ENCODE results near the gene NUP205. TPM values are rescaled to one million over a fixed set of nuclear protein-coding genes. Genes with fewer than 3 reads are reported as not detected.

NUP205 gene
- total and polyA plus RNA-seq, 4 experiments from 2014 or later, result 29.2 to 73.8 (median 49.6) TPM

- no peak for DNase-seq
- Histone ChIP-seq H3K36me3 (ENCODE audit: insufficient read depth, low read length) (no peaks in the 10 kb centered on the region), H3K27me3 (ENCODE audit: insufficient read depth, low read length) (no peaks in the 10 kb centered on the region), H3K27ac (ENCODE audit: low read depth, low read length) (no peak overlapping the region), H3K4me1 (ENCODE audit: insufficient read depth, low read length) (no peaks in the 10 kb centered on the region), H3K9me3 (ENCODE audit: control insufficient read depth in 1 of 2, low read length in 2 of 2) (no peaks in the 10 kb centered on the region), H3K4me3 (ENCODE audit: low read length in 2 of 2) (no peak overlapping the region)
- ChIA-PET POLR2A (ENCODE audit: partially characterized antibody) (no interaction called here), CTCF (ENCODE audit: partially characterized antibody) (interaction anchor here (1.3 to 1.5 kb wide), 2 partner anchors 10 to 122 kb away, joined by 4 to 5 read pairs; no protein-coding TSS in a partner anchor)
- H3K27me3 Mint-ChIP-seq, result no peaks in the 10 kb centered on the region
- intact Hi-C loops (cut with micrococcal nuclease), result no loop called here
- no peak overlapping the region for H3K4me3 Mint-ChIP-seq
- peaks cover 0 to 3% (median 0%) of the 10 kb centered on the region in 8 donors for H3K9me3 Mint-ChIP-seq
- no peak overlapping the region for H3K27ac Mint-ChIP-seq
- no peaks in the 10 kb centered on the region for H3K4me1 Mint-ChIP-seq
- H3K36me3 Mint-ChIP-seq, result peaks cover 0 to 3% of the 10 kb centered on the region in 2 donors
Measured at GRCh38 chr7:135523146-135523545, 34.6 kb upstream of the NUP205 start.

GRCh38 chr7:135525426-135525825 lies 32.3 kb upstream of the NUP205 start:
- CTCF ChIA-PET (ENCODE audit: partially characterized antibody), result no interaction called here
- intact Hi-C loops (cut with micrococcal nuclease), result no loop called here
- peaks cover 0 to 3% of the 10 kb centered on the region in 2 donors for H3K36me3 Mint-ChIP-seq

GRCh38 chr7:135527025-135527424 lies 30.7 kb upstream of the NUP205 start:
- H3K27me3 Mint-ChIP-seq, result no peaks in the 10 kb centered on the region
- no peak overlapping the region for H3K27ac Mint-ChIP-seq
- Histone ChIP-seq H3K4me1 (ENCODE audit: insufficient read depth, low read length) (no peaks in the 10 kb centered on the region), H3K9me3 (ENCODE audit: control insufficient read depth in 1 of 2, low read length in 2 of 2) (no peaks in the 10 kb centered on the region), H3K27me3 (ENCODE audit: insufficient read depth, low read length) (no peaks in the 10 kb centered on the region), H3K4me3 (ENCODE audit: low read length in 2 of 2) (no peak overlapping the region), H3K27ac (ENCODE audit: low read depth, low read length) (no peak overlapping the region), H3K36me3 (ENCODE audit: insufficient read depth, low read length) (no peaks in the 10 kb centered on the region)
- peaks cover 0 to 3% (median 0%) of the 10 kb centered on the region in 8 donors for H3K9me3 Mint-ChIP-seq
- ChIA-PET POLR2A (ENCODE audit: partially characterized antibody) (no interaction called here), CTCF (ENCODE audit: partially characterized antibody) (no interaction called here)
- DNase-seq, result no peak
- H3K4me3 Mint-ChIP-seq, result no peak overlapping the region
- intact Hi-C loops (cut with micrococcal nuclease), result no loop called here
- H3K4me1 Mint-ChIP-seq, result no peaks in the 10 kb centered on the region
- peaks cover 0 to 3% of the 10 kb centered on the region in 2 donors for H3K36me3 Mint-ChIP-seq

More at GRCh38 chr7:135525426-135525825, 32.3 kb upstream of the NUP205 start:
- no peak overlapping the region for H3K4me3 Mint-ChIP-seq
- H3K36me3 ChIP-seq (ENCODE audit: insufficient read depth, low read length), result no peaks in the 10 kb centered on the region
- POLR2A ChIA-PET (ENCODE audit: partially characterized antibody), result no interaction called here
- H3K9me3 ChIP-seq (ENCODE audit: control insufficient read depth in 1 of 2, low read length in 2 of 2), result no peaks in the 10 kb centered on the region
- peaks cover 0 to 3% (median 0%) of the 10 kb centered on the region in 8 donors for H3K9me3 Mint-ChIP-seq
- H3K27ac ChIP-seq (ENCODE audit: low read depth, low read length), result no peak overlapping the region
- no peaks in the 10 kb centered on the region for H3K27me3 Mint-ChIP-seq
- H3K4me1 ChIP-seq (ENCODE audit: insufficient read depth, low read length), result no peaks in the 10 kb centered on the region
- H3K27me3 ChIP-seq (ENCODE audit: insufficient read depth, low read length), result no peaks in the 10 kb centered on the region
- H3K4me1 Mint-ChIP-seq, result no peaks in the 10 kb centered on the region
- H3K27ac Mint-ChIP-seq, result no peak overlapping the region
- no peak overlapping the region for H3K4me3 ChIP-seq (ENCODE audit: low read length in 2 of 2)
- DNase-seq, result no peak

- H3K4me3 Mint-ChIP-seq, result no peak overlapping the region
- intact Hi-C loops (cut with micrococcal nuclease), result no loop called here
- Histone ChIP-seq H3K27me3 (ENCODE audit: insufficient read depth, low read length) (no peaks in the 10 kb centered on the region), H3K36me3 (ENCODE audit: insufficient read depth, low read length) (no peaks in the 10 kb centered on the region), H3K4me1 (ENCODE audit: insufficient read depth, low read length) (no peaks in the 10 kb centered on the region), H3K4me3 (ENCODE audit: low read length in 2 of 2) (no peak overlapping the region), H3K27ac (ENCODE audit: low read depth, low read length) (no peak overlapping the region), H3K9me3 (ENCODE audit: control insufficient read depth in 1 of 2, low read length in 2 of 2) (no peaks in the 10 kb centered on the region)
- H3K4me1 Mint-ChIP-seq, result no peaks in the 10 kb centered on the region
- H3K9me3 Mint-ChIP-seq, result no peaks in the 10 kb centered on the region
- POLR2A ChIA-PET (ENCODE audit: partially characterized antibody), result no interaction called here
- no peaks in the 10 kb centered on the region for H3K36me3 Mint-ChIP-seq
- no peak for DNase-seq
- peak overlapping the region in 1 of 7 donors; percentile 11 for H3K27ac Mint-ChIP-seq
- CTCF ChIA-PET (ENCODE audit: partially characterized antibody), result no interaction called here
- H3K27me3 Mint-ChIP-seq, result peaks cover 6 to 15% of the 10 kb centered on the region in 2 donors
Measured at GRCh38 chr7:135536150-135536549, 21.6 kb upstream of the NUP205 start.

- no peak overlapping the region for H3K27ac ChIP-seq (ENCODE audit: low read depth, low read length)
- intact Hi-C loops (cut with micrococcal nuclease), result no loop called here
Measured at GRCh38 chr7:135537453-135537852, 20.3 kb upstream of the NUP205 start.

GRCh38 chr7:135537905-135538304 lies 19.8 kb upstream of the NUP205 start:
- H3K36me3 ChIP-seq (ENCODE audit: insufficient read depth, low read length), result no peaks in the 10 kb centered on the region
- H3K27me3 ChIP-seq (ENCODE audit: insufficient read depth, low read length), result no peaks in the 10 kb centered on the region
- CTCF ChIA-PET (ENCODE audit: partially characterized antibody), result no interaction called here
- no peaks in the 10 kb centered on the region for H3K9me3 Mint-ChIP-seq
- DNase-seq, result no peak
- no peak overlapping the region for H3K4me3 Mint-ChIP-seq
- no peaks in the 10 kb centered on the region for H3K9me3 ChIP-seq (ENCODE audit: control insufficient read depth in 1 of 2, low read length in 2 of 2)
- no peaks in the 10 kb centered on the region for H3K4me1 Mint-ChIP-seq
- POLR2A ChIA-PET (ENCODE audit: partially characterized antibody), result no interaction called here
- no peak overlapping the region for H3K27ac Mint-ChIP-seq
- H3K36me3 Mint-ChIP-seq, result no peaks in the 10 kb centered on the region
- H3K27ac ChIP-seq (ENCODE audit: low read depth, low read length), result no peak overlapping the region
- intact Hi-C loops (cut with micrococcal nuclease), result no loop called here
- H3K4me3 ChIP-seq (ENCODE audit: low read length in 2 of 2), result no peak overlapping the region
- no peaks in the 10 kb centered on the region for H3K4me1 ChIP-seq (ENCODE audit: insufficient read depth, low read length)
- peaks cover 6 to 18% of the 10 kb centered on the region in 2 donors for H3K27me3 Mint-ChIP-seq

More at GRCh38 chr7:135537453-135537852, 20.3 kb upstream of the NUP205 start:
- H3K9me3 Mint-ChIP-seq, result no peaks in the 10 kb centered on the region
- H3K36me3 ChIP-seq (ENCODE audit: insufficient read depth, low read length), result no peaks in the 10 kb centered on the region
- peaks cover 6 to 18% of the 10 kb centered on the region in 2 donors for H3K27me3 Mint-ChIP-seq
- H3K27me3 ChIP-seq (ENCODE audit: insufficient read depth, low read length), result no peaks in the 10 kb centered on the region
- no peaks in the 10 kb centered on the region for H3K4me1 Mint-ChIP-seq
- no peaks in the 10 kb centered on the region for H3K9me3 ChIP-seq (ENCODE audit: control insufficient read depth in 1 of 2, low read length in 2 of 2)
- no peaks in the 10 kb centered on the region for H3K36me3 Mint-ChIP-seq
- H3K27ac Mint-ChIP-seq, result no peak overlapping the region
- H3K4me3 ChIP-seq (ENCODE audit: low read length in 2 of 2), result no peak overlapping the region
- ChIA-PET CTCF (ENCODE audit: partially characterized antibody) (no interaction called here), POLR2A (ENCODE audit: partially characterized antibody) (no interaction called here)
- no peak overlapping the region for H3K4me3 Mint-ChIP-seq
- no peaks in the 10 kb centered on the region for H3K4me1 ChIP-seq (ENCODE audit: insufficient read depth, low read length)
- no peak for DNase-seq

GRCh38 chr7:135538376-135538775 lies 19.3 kb upstream of the NUP205 start:
- Histone ChIP-seq H3K4me3 (ENCODE audit: low read length in 2 of 2) (no peak overlapping the region), H3K27me3 (ENCODE audit: insufficient read depth, low read length) (no peaks in the 10 kb centered on the region), H3K9me3 (ENCODE audit: control insufficient read depth in 1 of 2, low read length in 2 of 2) (no peaks in the 10 kb centered on the region), H3K4me1 (ENCODE audit: insufficient read depth, low read length) (no peaks in the 10 kb centered on the region), H3K36me3 (ENCODE audit: insufficient read depth, low read length) (no peaks in the 10 kb centered on the region), H3K27ac (ENCODE audit: low read depth, low read length) (no peak overlapping the region)
- no peak overlapping the region for H3K4me3 Mint-ChIP-seq
- no peak for DNase-seq
- ChIA-PET CTCF (ENCODE audit: partially characterized antibody) (no interaction called here), POLR2A (ENCODE audit: partially characterized antibody) (no interaction called here)
- intact Hi-C loops (cut with micrococcal nuclease), result no loop called here
- H3K36me3 Mint-ChIP-seq, result no peaks in the 10 kb centered on the region
- H3K9me3 Mint-ChIP-seq, result no peaks in the 10 kb centered on the region
- no peaks in the 10 kb centered on the region for H3K4me1 Mint-ChIP-seq
- peaks cover 6 to 18% of the 10 kb centered on the region in 2 donors for H3K27me3 Mint-ChIP-seq
- no peak overlapping the region for H3K27ac Mint-ChIP-seq

GRCh38 chr7:135539629-135540028 lies 18.1 kb upstream of the NUP205 start:
- H3K4me1 Mint-ChIP-seq, result no peaks in the 10 kb centered on the region
- no peaks in the 10 kb centered on the region for H3K36me3 ChIP-seq (ENCODE audit: insufficient read depth, low read length)
- no peak for DNase-seq
- no peaks in the 10 kb centered on the region for H3K27me3 ChIP-seq (ENCODE audit: insufficient read depth, low read length)
- H3K9me3 Mint-ChIP-seq, result no peaks in the 10 kb centered on the region
- intact Hi-C loops (cut with micrococcal nuclease), result no loop called here
- POLR2A ChIA-PET (ENCODE audit: partially characterized antibody), result no interaction called here
- CTCF ChIA-PET (ENCODE audit: partially characterized antibody), result no interaction called here
- peaks cover 4 to 18% of the 10 kb centered on the region in 2 donors for H3K27me3 Mint-ChIP-seq
- H3K36me3 Mint-ChIP-seq, result no peaks in the 10 kb centered on the region
- H3K4me3 Mint-ChIP-seq, result no peak overlapping the region
- H3K27ac ChIP-seq (ENCODE audit: low read depth, low read length), result no peak overlapping the region
- no peaks in the 10 kb centered on the region for H3K9me3 ChIP-seq (ENCODE audit: control insufficient read depth in 1 of 2, low read length in 2 of 2)
- no peak overlapping the region for H3K27ac Mint-ChIP-seq
- no peaks in the 10 kb centered on the region for H3K4me1 ChIP-seq (ENCODE audit: insufficient read depth, low read length)
- no peak overlapping the region for H3K4me3 ChIP-seq (ENCODE audit: low read length in 2 of 2)

Measured in CD4-positive, alpha-beta memory T cell (primary cell).